GM23248 (cell line): ENCODE measurements around the gene ANGEL2.

Experiments used
- EZH2 ChIP-seq: fragments of 200-600 bp; sonication (generic); IDR thresholded peaks from 2 replicates; pipeline ENCODE4 v1.6.1; 2018; ENCODE audit warnings: antibody characterized with exemption, mild to moderate bottlenecking; ENCODE audit not compliant: insufficient read depth, poor library complexity, severe bottlenecking
- EZH2phosphoT487 ChIP-seq: fragments of 200-600 bp; sonication (generic); IDR thresholded peaks from 2 replicates; pipeline ENCODE4 v1.6.1; 2018; ENCODE audit warnings: antibody characterized with exemption, moderate library complexity, mild to moderate bottlenecking, low read depth; ENCODE audit not compliant: insufficient read depth

- TF ChIP-seq EZH2 (no peak), EZH2phosphoT487 (no peak)
Measured at GRCh38 chr1:212953321-212953720, 62.3 kb downstream of the ANGEL2 start.
